ENCODE data around the gene RSBN1L. TPM values are rescaled to one million over a fixed set of nuclear protein-coding genes. Genes with fewer than 3 reads are reported as not detected.

The RSBN1L gene
- total RNA-seq, 1 experiment from 2014 or later, result 9.9 TPM

- DNase-seq (ENCODE audit: low spot score), result no peak
These were observed 106.5 kb downstream of the RSBN1L start for GRCh38 chr7:77802557-77803405.

GRCh38 chr7:77806425-77806824, 110.2 kb downstream of the RSBN1L start:
- DNase-seq (ENCODE audit: low spot score), result no peak

GRCh38 chr7:77808517-77808916, 112.3 kb downstream of the RSBN1L start:
- DNase-seq (ENCODE audit: low spot score), result no peak

GRCh38 chr7:77811516-77812289, 115.4 kb downstream of the RSBN1L start:
- DNase-seq (ENCODE audit: low spot score), result no peak

GRCh38 chr7:77812290-77812685, 116.0 kb downstream of the RSBN1L start:
- no peak for DNase-seq (ENCODE audit: low spot score)

- DNase-seq (ENCODE audit: low spot score), result no peak
These were observed 116.9 kb downstream of the RSBN1L start for GRCh38 chr7:77813180-77813579.

GRCh38 chr7:77819021-77819420, 122.8 kb downstream of the RSBN1L start:
- DNase-seq (ENCODE audit: low spot score), result no peak

- no peak for DNase-seq (ENCODE audit: low spot score)
These were observed 124.7 kb downstream of the RSBN1L start for GRCh38 chr7:77820967-77821366.

- DNase-seq (ENCODE audit: low spot score), result no peak
These were observed 126.0 kb downstream of the RSBN1L start for GRCh38 chr7:77822269-77822668.

GRCh38 chr7:77823787-77824186, 127.5 kb downstream of the RSBN1L start:
- DNase-seq (ENCODE audit: low spot score), result no peak

GRCh38 chr7:77824636-77825035, 128.4 kb downstream of the RSBN1L start:
- DNase-seq (ENCODE audit: low spot score), result no peak

GRCh38 chr7:77825131-77825530, 128.9 kb downstream of the RSBN1L start:
- DNase-seq (ENCODE audit: low spot score), result no peak

- no peak for DNase-seq (ENCODE audit: low spot score)
These were observed 130.0 kb downstream of the RSBN1L start for GRCh38 chr7:77826300-77826699.

- DNase-seq (ENCODE audit: low spot score), result no peak
These were observed 131.7 kb downstream of the RSBN1L start for GRCh38 chr7:77827999-77828398.

GRCh38 chr7:77830649-77831355, 134.5 kb downstream of the RSBN1L start:
- no peak for DNase-seq (ENCODE audit: low spot score)

GRCh38 chr7:77831481-77831880, 135.2 kb downstream of the RSBN1L start:
- no peak for DNase-seq (ENCODE audit: low spot score)

GRCh38 chr7:77831953-77832352, 135.7 kb downstream of the RSBN1L start:
- no peak for DNase-seq (ENCODE audit: low spot score)

Other genes with a start within 250 kb of the RSBN1L start
- 23.6 and 29.6 TPM in 2 replicates for gene PTPN12, start 159.2 kb upstream of the RSBN1L start, total RNA-seq (2014; rRNA removed; shearing (Covaris generic))
- 8.0 and 13.4 TPM in 2 replicates for gene TMEM60, start 102.0 kb downstream of the RSBN1L start, total RNA-seq (2014; rRNA removed; shearing (Covaris generic))
- 13.3 and 13.8 TPM in 2 replicates for gene PHTF2, start 102.3 kb downstream of the RSBN1L start, total RNA-seq (2014; rRNA removed; shearing (Covaris generic))